Measurements from ENCODE around the gene IMMP2L.

Gene IMMP2L

DNA sequence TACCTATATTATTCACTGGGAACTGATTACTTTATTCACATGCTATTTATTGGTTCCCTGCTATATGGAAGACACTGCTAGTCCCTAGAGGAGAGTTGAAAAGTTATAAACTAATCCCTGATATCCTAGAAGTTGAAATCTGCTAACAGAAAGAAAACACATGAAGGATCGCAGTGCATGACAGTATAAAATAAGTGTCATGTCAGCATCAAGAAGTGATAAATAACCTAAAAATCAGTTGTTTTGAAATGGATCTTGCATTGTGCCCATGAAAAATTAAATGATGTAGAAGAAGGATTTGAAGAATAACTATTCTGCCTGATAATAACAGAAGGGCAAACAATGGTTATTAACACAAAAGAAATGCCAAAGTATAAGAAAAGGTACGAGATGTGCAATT, 764.6 kb downstream of the IMMP2L start:
- no peak for DNase-seq (ENCODE audit: low spot score)

DNA sequence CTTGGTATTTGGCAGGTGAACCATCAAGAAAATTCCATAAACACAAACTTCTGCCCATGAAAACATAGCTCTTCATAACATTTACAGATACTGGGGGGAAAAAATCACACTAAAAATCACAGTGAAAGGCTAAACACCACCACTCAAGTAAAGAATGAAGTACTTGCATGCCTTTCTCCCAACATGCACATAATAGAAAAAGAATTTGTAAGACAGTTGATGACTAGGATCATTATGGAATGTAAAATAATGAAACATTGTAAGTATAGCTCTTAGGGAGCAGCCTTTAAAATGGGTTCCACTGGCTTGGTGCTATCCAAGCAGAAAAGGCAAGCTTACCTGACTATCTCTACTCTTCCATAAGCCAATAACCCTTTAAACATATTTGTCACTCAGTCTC, 771.3 kb downstream of the IMMP2L start:
- DNase-seq (ENCODE audit: low spot score): no peak

DNA sequence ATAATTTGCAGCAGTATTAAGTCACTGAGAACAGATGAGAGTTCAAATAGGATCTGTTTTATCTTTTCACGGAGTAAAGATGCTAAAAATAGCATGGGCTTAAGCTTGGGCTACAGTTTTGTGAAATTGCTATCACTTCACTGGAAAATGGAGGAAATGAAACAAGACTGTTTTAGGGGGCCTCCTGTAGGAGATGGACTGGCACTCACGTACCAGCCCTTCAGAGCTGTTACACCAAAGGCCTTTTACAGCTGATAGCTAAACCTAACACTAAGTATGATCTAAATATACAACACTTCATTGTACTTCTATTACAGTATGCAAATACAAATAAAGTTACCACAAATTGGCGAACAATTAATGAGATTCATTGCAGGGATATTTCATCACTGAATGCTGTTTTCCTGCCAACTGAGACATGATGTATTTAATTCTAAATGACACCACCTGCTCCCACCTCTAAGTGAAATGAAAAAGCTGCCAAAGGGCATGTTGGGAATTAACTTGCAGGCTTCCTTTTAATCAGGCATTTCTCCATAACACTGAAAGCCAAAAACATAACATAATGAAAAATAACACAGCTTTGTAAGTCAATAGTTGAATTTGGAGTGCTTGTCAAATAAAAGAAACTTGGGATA, 775.8 kb downstream of the IMMP2L start:
- DNase-seq (ENCODE audit: low spot score): no peak

DNA sequence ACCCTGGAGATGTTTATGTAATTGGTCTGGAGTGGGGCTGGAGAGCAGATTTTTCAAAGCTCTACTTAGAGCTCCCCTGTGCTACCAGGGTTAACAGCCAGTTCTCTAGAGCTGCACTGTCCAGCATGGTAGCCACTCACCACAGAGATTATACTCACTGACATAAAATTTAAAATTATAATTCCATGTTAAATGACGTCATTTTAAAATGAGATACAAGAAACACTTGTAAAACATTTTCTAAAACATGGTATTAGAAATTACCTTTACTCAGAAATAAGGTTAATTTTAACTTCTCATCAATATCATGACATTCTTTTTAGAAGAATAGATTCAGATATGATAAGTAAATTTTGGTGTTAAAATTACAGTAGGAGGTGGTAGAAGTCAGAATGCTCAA, 777.5 kb downstream of the IMMP2L start:
- DNase-seq (ENCODE audit: low spot score): no peak

DNA sequence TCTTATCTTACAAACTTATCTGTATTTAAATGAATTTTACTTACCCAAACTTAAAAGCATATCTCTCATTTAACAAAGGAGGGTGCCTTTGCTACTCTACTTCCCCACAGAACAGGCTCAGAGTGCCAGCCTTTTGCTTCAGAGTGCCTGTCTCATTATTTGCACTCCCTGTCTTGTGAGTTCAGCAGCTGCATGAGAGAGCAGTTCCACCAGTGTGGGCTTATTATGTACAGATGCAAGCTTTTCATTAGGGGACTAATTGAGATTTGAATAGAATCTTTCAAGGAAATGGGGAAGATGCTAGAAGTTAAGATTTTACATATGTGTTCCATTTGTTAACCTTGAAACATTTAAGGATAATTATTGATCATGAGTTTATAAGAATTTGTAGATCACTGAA, 781.6 kb downstream of the IMMP2L start:
- no peak for DNase-seq (ENCODE audit: low spot score)

DNA sequence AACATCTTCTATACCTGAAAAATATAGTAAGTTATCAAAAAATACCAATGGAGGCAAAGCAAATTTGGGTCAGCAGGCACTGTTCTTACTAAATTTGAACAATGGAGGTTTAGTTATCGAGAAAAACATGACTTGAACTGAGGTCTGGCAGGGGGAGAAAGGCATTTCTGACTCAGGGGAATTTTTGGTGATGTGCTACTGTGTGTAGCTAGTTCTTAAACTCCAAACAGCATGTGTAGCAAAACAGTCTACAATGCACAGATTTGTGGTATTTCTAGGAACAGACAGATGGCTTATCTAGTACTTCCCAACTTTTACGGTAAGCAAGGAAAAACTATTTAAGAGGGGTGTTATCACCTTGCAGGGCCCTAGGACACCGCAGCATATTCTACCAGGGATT, 783.0 kb downstream of the IMMP2L start:
- DNase-seq (ENCODE audit: low spot score): no peak

DNA sequence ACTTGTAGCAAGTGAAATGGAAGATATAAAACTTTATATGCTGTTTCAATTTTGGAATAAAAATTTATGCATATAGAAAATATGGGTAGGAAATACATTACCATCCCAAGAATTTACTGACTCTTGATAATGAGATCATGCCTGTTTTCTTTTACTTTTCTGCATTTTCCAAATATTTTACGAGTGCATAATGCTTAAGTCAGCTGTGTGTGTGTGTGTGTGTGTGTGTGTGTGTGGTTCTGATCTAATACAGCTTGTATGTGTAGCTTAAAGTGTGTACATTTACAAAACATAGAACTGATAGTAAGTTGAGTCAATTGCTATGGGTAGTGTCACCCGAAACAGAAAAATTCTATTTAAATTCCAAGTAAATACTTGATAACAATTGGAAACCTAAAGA, 787.2 kb downstream of the IMMP2L start:
- DNase-seq (ENCODE audit: low spot score): no peak

DNA sequence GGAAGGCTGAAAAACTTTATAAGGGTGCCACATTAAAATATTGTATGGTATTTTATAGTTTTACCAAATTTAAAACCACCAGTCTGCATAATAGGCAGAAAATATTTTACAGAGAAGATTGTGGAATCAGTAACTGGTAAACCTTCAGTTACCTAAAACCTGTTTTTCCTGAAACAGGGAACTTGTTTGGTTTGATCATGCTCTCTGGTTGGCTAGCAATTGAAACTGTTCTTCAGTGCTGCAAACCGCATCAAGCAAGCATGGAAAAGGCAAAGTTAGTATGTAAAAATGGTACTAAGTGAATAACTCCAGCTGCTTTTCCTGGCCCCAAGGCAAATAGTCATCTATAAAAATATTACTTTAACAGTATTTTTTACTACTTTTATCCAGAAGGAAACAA, 788.2 kb downstream of the IMMP2L start:
- DNase-seq (ENCODE audit: low spot score): peak; percentile 16

DNA sequence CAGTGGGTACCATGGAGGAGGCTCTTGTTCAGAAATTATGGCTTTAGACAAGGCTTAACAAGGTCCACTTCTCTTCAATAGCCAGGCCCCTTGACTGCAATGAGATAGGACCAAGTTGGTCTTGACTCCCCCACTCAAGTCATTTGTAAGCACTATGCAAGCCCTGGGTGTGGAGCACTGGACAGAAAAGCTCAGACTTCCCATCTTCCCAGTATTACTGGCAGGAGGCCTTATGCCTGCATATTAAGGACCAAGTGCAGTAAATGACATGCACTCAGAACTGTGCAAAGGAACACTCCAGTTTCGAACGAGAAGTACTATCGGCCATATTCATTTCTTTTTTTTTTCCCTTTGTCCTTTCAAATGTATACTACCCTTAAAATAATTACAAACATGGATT, 789.7 kb downstream of the IMMP2L start:
- no peak for DNase-seq (ENCODE audit: low spot score)

DNA sequence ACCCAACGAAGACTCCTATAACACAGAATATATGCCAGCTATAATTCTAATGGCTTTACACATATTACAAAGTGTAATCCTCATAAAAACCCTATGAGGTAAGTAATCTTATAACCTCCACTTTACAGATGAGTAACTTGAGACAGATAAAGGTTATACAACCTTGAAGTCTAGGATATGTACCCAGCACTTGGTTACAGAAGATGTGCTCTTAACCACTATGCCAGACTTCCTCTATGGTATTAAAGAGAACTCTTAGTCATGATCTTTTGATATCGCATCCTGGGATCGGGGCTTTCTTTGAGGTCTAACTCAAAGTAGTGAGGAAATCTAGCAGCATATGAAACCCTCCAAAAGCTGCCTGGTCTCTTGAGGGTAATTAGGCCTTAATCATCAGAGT, 790.6 kb downstream of the IMMP2L start:
- no peak for DNase-seq (ENCODE audit: low spot score)

DNA sequence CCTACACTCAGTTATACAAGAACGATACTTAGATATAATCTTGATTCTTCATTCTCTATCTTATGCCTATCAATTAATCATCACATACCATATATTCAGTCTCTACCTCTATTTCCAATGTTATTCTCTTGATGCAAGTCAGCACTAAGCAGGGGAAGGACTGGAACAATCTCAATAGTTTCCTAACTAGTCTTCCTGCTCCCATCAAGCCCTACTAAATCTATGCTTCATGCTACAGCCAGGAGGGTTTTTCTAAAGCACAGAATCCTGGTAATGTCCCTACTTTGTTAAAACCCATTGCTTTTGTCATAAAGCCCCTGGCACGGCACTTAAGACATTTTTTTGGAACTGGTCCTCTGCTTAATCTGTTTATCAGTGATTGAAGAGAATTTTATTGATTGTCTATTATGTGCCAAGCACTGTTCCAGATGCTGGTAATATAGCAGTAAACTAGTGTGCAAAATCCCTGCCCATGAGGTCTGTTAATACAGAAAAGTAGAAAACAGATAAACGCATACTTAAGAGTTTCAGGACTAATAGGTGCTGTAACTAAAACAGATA, 794.7 kb downstream of the IMMP2L start:
- no peak for DNase-seq (ENCODE audit: low spot score)

DNA sequence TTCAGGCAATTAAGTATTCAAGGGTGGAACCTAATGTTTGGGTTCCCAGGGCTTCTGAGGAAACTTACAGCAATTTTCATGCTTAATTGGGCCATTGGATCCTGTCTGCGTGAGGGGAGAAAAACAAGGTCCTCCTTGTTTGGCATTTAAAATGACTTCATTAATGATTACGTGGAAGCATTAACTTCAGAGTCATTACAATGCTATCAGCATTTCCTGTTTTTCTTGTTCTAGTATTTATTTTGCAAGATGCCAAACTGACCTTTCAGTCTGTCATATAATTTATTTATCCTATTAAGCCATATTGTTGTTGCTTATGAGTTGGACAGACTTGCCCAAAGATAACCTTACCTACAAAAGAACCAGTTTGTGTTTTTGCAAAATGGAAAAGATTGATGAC, 795.4 kb downstream of the IMMP2L start:
- no peak for DNase-seq (ENCODE audit: low spot score)

DNA sequence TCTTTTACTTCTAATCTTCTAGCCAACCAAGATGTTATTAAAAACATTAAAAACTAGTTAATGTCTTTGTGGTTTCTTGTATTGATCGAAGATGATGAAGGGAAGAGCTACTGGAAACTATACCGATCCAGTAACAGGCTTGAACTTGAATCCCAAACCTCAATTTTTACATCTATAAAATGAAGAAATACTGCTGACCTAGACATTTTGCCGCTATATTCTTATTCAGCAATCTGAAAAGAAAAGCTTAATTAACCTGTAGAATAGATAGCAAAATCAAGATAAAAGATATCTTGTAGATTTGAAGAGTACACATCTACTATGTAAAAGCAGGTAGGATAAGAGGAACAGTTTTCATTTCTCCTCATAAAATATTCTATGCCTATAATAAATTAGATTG, 797.4 kb downstream of the IMMP2L start:
- DNase-seq (ENCODE audit: low spot score): no peak

DNA sequence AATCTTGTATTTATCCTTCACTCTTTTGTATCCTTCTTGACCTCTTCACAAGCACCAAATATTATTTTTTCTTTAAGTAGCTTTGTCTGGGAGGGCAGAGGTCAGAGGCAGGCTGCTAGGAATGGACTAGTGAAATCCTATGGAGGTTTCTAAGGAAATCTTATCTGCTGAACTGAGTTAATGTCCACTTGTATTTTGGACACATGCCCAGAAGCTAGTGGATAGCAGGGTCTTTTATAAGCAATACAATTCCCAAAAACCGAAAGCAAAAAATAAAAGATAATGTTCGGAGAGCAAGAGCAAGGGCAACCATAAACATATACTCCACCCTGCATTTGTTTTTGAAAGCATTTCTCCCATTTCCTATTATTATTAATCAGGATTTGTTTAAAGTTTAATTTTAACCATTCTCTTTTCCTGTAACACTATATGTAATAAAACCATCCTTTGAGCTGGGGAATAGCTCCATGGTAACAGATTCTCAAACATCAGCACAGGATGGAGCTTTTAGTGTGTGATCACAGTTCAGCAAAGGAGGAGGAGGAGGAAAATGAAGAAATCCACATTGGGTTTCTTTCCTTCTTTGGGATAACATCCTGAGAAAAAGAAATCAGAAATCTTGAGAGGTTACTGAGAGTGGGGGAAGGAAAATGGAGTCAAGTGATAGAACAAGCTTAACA, 799.6 kb downstream of the IMMP2L start:
- no peak for DNase-seq (ENCODE audit: low spot score)

DNA sequence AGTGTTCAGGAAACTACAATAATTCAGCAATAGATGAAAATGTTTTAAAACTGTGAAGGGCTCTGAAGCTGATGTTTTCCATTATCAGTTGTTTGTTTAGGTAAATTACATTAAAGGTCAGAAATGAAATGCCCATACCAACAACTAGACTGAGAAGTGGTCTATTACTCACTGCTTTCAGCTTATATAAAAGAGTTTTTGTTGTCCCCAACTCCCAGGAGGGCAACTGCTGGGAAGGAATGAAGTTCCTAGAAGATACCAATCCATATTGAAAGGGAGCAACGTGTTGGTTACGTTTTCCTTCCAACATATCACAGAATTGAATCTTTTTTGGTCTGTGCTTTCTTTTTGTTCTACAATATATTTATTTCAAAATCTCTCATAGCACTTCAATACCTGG, 802.0 kb downstream of the IMMP2L start:
- no peak for DNase-seq (ENCODE audit: low spot score)

DNA sequence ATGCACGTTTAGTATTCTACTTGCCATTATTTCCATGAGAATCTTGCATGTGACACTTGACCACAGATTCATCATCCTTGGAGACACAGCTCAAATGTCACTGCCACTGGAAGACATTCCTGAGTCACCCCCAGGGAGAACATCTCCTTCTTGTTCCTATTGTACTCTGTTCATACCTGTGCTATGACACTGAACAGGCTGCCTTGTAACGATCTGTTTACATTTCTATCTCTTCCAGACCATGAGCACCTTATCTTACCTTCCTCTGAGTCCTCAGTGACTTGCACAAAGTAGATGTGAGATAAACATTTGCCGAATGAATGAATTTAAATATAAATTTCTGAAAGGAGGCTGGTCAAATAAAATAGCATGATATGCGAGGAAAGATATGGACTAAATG, 803.2 kb downstream of the IMMP2L start:
- no peak for DNase-seq (ENCODE audit: low spot score)

DNA sequence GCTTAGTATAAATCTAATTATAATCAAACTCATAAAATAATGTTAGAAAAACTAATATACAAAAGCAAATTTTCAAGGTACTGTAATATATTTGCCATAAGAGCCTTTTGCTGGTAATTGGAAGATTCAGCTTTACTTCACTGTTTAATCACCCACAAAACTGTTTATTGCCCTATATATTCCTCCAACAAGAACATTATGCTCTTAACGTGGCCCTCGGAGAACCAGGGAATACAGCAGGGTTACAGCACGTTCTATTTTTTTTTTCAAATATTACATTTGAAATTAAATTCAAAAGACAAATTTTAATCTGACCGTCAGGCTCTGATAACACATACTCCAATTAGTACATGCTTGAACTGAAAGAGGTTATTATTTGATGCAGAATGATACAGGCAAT, 807.6 kb downstream of the IMMP2L start:
- no peak for DNase-seq (ENCODE audit: low spot score)

DNA sequence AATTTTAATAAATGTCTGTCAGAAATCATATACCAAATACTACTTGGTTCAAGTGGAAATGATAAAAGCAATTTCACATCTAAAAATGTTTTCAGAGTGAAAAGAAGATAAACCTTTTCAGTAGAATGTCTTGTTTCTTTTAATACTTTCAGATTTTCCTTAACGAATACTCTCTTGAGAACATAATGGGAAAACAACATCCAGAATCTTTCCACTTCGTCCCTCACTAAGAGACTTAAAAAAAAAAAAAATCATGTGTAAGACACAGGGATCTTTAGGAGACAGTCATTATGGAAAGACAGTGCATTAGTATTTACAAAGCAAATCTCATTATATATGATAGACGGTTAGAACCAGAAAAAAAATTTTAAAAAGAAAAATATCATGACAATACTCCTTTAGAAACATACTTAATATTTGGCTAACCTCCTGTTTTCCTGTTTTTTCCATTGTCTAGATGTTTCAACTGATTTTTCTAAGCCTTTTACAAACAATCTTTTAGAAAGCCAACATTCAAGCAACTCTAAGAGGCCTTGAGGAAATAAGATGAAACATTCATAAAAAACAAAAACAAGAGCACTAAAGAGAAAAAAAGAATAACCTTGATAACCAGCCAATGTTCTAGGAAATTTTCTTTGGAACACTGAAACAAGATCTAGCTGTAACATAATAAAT, 811.2 kb downstream of the IMMP2L start:
- no peak for DNase-seq (ENCODE audit: low spot score)

DNA sequence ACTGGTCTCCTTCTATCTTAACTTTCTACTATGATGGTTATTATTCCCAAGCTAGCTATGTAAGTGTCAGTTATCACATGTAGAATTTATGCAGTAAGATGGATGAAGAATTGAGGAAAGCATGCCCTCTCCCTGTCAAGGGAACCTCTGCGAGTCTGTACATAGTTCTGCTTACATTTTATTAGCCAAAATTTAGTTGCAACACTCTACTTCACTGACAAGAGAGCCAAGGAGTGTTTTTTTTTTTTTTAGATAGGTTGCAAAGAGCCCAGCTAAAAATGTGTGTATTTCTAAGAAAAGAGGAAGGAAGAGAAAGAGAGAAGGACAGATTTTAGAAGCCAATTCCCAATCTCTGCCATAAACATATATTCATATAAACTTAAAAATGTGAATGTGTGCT, 829.1 kb downstream of the IMMP2L start:
- no peak for DNase-seq (ENCODE audit: low spot score)

DNA sequence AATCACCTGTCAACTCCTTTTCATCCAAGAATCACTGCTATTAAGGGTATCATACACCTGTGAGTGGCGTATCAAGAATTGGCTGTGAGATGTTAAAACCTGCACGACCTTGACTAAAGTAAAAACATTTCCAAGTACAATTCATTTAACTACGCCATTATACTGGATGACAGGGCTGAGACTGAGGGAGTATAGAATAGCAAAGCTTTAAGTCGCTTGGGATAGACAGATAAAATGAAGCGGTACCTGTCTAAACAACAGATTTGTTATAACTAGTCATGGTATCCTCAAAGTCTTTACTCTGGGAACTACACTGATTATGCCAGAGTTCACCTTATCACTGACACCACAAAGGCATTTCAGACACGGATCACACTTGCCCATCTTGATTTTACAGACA, 837.5 kb downstream of the IMMP2L start:
- no peak for DNase-seq (ENCODE audit: low spot score)

DNA sequence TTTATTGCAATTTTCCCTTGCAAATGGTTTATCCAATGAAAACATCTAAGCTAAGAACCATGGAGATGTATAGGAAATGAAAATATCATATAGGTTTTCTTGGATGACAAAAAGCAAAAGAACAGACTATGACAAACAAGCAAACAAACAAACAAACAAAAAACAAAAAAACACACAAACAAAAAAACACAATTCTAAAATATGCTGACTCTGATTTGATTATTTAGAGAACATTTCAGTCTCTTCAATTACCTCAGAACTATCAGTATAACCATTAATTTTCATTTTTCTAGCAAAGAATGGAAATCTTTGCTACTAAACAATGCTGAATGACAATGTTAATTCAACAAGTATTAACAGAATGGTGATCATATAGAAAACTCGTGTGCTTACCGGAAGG, 840.9 kb downstream of the IMMP2L start:
- no peak for DNase-seq (ENCODE audit: low spot score)

DNA sequence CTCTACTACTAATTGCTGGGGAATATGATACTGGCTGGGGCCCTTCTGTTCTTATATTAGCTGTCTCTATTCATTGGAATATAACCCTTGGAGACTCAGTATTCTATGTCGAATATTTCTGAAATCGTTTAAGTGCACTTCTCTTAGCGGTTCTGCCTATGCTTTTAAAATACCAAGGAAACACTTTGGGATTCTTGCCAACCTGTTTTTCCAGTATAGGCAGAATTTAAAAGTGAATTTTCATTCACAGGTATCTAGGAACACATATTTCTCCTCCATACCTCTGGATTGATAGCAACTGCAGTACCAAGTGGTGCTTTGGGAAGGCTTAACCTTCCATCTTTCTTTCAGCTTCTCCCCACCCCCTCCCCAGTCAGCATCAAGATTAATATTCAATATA, 841.7 kb downstream of the IMMP2L start:
- DNase-seq (ENCODE audit: low spot score): no peak

DNA sequence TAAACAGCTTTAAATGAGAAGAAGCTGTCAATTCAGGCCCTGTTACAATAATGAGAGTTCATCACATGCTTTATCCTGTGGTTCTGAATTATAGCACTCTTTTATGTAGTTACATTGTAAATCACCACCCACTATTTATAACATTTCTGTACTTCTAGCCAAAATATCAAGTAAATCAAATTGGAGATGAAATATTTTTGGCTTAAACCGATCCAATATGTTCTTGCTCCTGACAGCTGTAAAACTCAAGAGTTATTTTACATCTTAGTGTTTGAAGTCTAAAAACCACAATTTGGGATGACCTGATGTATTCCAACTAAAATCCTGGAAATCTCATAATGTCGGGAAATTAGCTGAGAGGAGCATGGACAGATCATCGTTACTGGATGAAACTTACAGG, 842.6 kb downstream of the IMMP2L start:
- DNase-seq (ENCODE audit: low spot score): no peak
